Measurements from ENCODE around the gene ZNF654. TPM values are rescaled to one million over a fixed set of nuclear protein-coding genes. Genes with fewer than 3 reads are reported as not detected.
A peak's percentile ranks its signal among the peaks of the same experiment; 100 is the strongest.

The ZNF654 gene
- polyA plus RNA-seq, 1 donor (not counting 4 experiments of a cell fraction or from before 2014, with no cell fraction given) = 8.2 TPM

GRCh38 chr3:88133711-88134263 lies 74.7 kb downstream of the ZNF654 start:
- Histone ChIP-seq H3K9ac (ENCODE audit: control insufficient read depth, extremely low read depth, insufficient read depth, low read length) (no peak overlapping the region), H3K79me2 (ENCODE audit: control insufficient read depth, insufficient read depth, low read length) (no peaks in the 10 kb centered on the region), H3K27me3 (ENCODE audit: control insufficient read depth, extremely low read depth, insufficient read depth, low read length) (no peaks in the 10 kb centered on the region), H3K36me3 (ENCODE audit: control insufficient read depth in 2 of 2, extremely low read depth in 1 of 2, insufficient read depth in 2 of 2, low read length in 2 of 2) (peaks cover 3 to 5% of the 10 kb centered on the region in 2 experiments), H2AFZ (ENCODE audit: control insufficient read depth, low read length) (no peak overlapping the region), H3K27ac (ENCODE audit: control insufficient read depth, insufficient read depth, low read length) (no peak overlapping the region), H3K4me3 (ENCODE audit: control insufficient read depth in 2 of 3, extremely low read depth in 1 of 3, insufficient read depth in 2 of 3, low read depth in 1 of 3, low read length in 3 of 3) (no peak overlapping the region), H3K9me1 (ENCODE audit: control insufficient read depth, extremely low read depth, insufficient read depth, low read length) (no peaks in the 10 kb centered on the region), H3K4me1 (ENCODE audit: control insufficient read depth, extremely low read depth, insufficient read depth, low read length) (peaks cover 3% of the 10 kb centered on the region), H3K9me3 (ENCODE audit: control insufficient read depth, low read depth, low read length) (no peaks in the 10 kb centered on the region), H3K4me2 (ENCODE audit: control insufficient read depth, extremely low read depth, insufficient read depth, low read depth, low read length) (no peak overlapping the region), H4K20me1 (ENCODE audit: control insufficient read depth, extremely low read depth, insufficient read depth, low read length) (no peaks in the 10 kb centered on the region)
- dilution Hi-C loops (cut with MboI; ENCODE audit: extremely low pct_ligation_motif_present, low sequenced_read_pairs) = no loop called here
- no peak for FAIRE-seq
- no peak for TF ChIP-seq EZH2 (IDR thresholded peaks at IDR 0.05; ENCODE audit: low read length)
- TF ChIP-seq CTCF (optimal IDR thresholded peaks at IDR 0.05 in 1 of 3, IDR thresholded peaks at IDR 0.05 in 1 of 3, conservative IDR thresholded peaks at IDR 0.05 in 1 of 3; ENCODE audit: extremely low read depth in 1 of 3, insufficient read depth in 2 of 3, low read length in 3 of 3) = no peak
- no peak for DNase-seq (ENCODE audit: low read depth, low spot score)

GRCh38 chr3:88137836-88138235 lies 78.8 kb downstream of the ZNF654 start:
- H4K20me1 ChIP-seq (ENCODE audit: control insufficient read depth, extremely low read depth, insufficient read depth, low read length) = no peaks in the 10 kb centered on the region
- peak overlapping the region; percentile 22 for H3K4me2 ChIP-seq (ENCODE audit: control insufficient read depth, extremely low read depth, insufficient read depth, low read depth, low read length)
- H3K79me2 ChIP-seq (ENCODE audit: control insufficient read depth, insufficient read depth, low read length) = no peaks in the 10 kb centered on the region
- H3K9me1 ChIP-seq (ENCODE audit: control insufficient read depth, extremely low read depth, insufficient read depth, low read length) = no peaks in the 10 kb centered on the region
- H3K27ac ChIP-seq (ENCODE audit: control insufficient read depth, insufficient read depth, low read length) = peak overlapping the region; percentile 26
- peaks cover 27% of the 10 kb centered on the region for H3K4me1 ChIP-seq (ENCODE audit: control insufficient read depth, extremely low read depth, insufficient read depth, low read length)
- dilution Hi-C loops (cut with MboI; ENCODE audit: extremely low pct_ligation_motif_present, low sequenced_read_pairs) = no loop called here
- no peaks in the 10 kb centered on the region for H3K27me3 ChIP-seq (ENCODE audit: control insufficient read depth, extremely low read depth, insufficient read depth, low read length)
- no peak overlapping the region for H3K4me3 ChIP-seq (ENCODE audit: control insufficient read depth in 2 of 3, extremely low read depth in 1 of 3, insufficient read depth in 2 of 3, low read depth in 1 of 3, low read length in 3 of 3)
- no peaks in the 10 kb centered on the region for H3K9me3 ChIP-seq (ENCODE audit: control insufficient read depth, low read depth, low read length)
- TF ChIP-seq EZH2 (IDR thresholded peaks at IDR 0.05; ENCODE audit: low read length) (no peak), CTCF (optimal IDR thresholded peaks at IDR 0.05 in 1 of 3, IDR thresholded peaks at IDR 0.05 in 1 of 3, conservative IDR thresholded peaks at IDR 0.05 in 1 of 3; ENCODE audit: extremely low read depth in 1 of 3, insufficient read depth in 2 of 3, low read length in 3 of 3) (no peak)
- H3K9ac ChIP-seq (ENCODE audit: control insufficient read depth, extremely low read depth, insufficient read depth, low read length) = no peak overlapping the region
- peaks cover 5 to 10% of the 10 kb centered on the region in 2 experiments for H3K36me3 ChIP-seq (ENCODE audit: control insufficient read depth in 2 of 2, extremely low read depth in 1 of 2, insufficient read depth in 2 of 2, low read length in 2 of 2)
- DNase-seq (ENCODE audit: low read depth, low spot score) = no peak
- FAIRE-seq = no peak
- H2AFZ ChIP-seq (ENCODE audit: control insufficient read depth, low read length) = no peak overlapping the region

All from keratinocyte (primary cell).